IMR-90 (cell line): ENCODE results near the gene OR51B4.

Experiments used
- CTCF ChIP-seq: conservative IDR thresholded peaks from 2 replicates; pipeline ENCODE4 v1.5.1; 2012; ENCODE audit warnings: mild to moderate bottlenecking, low read depth, low read length, improper control_type of control experiment
- FOS ChIP-seq: fragments of 150-350 bp; IDR thresholded peaks from 2 replicates; pipeline ENCODE4 v1.6.1; 2016; ENCODE audit warnings: low read depth, low read length
- MAZ ChIP-seq: IDR thresholded peaks from 2 replicates; pipeline ENCODE4 v1.6.1; 2012; ENCODE audit warnings: low read depth, mild to moderate bottlenecking, low read length, improper control_type of control experiment, moderate library complexity, borderline replicate concordance
- NFE2L2 ChIP-seq: fragments of 150-350 bp; IDR thresholded peaks from 2 replicates; pipeline ENCODE4 v1.6.1; 2016; ENCODE audit warnings: low read depth, mild to moderate bottlenecking, low read length
- POLR2A ChIP-seq: IDR thresholded peaks from 2 replicates; pipeline ENCODE4 v1.6.1; 2012; ENCODE audit warnings: mild to moderate bottlenecking, low read depth, low read length
- RCOR1 ChIP-seq: IDR thresholded peaks from 2 replicates; pipeline ENCODE4 v1.6.1; 2012; ENCODE audit warnings: mild to moderate bottlenecking, low read length, improper control_type of control experiment; ENCODE audit not compliant: insufficient replicate concordance
- SMC3 ChIP-seq: fragments of 150-350 bp; IDR thresholded peaks from 2 replicates; pipeline ENCODE4 v1.6.1; 2016; ENCODE audit warnings: low read depth, mild to moderate bottlenecking, antibody characterized with exemption, low read length, moderate library complexity

- TF ChIP-seq CTCF (no peak), POLR2A (no peak), MAZ (no peak), RCOR1 (no peak), NFE2L2 (no peak), SMC3 (no peak), FOS (no peak)
These were observed 3.9 kb downstream of the OR51B4 start for GRCh38 chr11:5297721-5298323.
